Activated CD4-positive, alpha-beta T cell treated with anti-CD3 and anti-CD28 coated beads for 36 hours (primary cell): Measurements from ENCODE around the gene CCNJ. TPM values are rescaled to one million over a fixed set of nuclear protein-coding genes. Genes with fewer than 3 reads are reported as not detected.
"Not testable (repeated sequence)": the region's sequence is repeated elsewhere in the genome, so short reads cannot be mapped to it uniquely, and the experiment has no call there.

Experiments
- ATAC-seq: fragments of 200-7000 bp; cut with Tn5 transposase; one replicate; pipeline ENCODE4 v1.10.0; 2021; ENCODE audit warnings: mild to moderate bottlenecking, moderate library complexity
- CTCF ChIA-PET: fragments of 350-600 bp; sonication (Branson Sonifier 250); formaldehyde crosslinking; loops from one replicate; lab custom pipeline; 2021; ENCODE audit warnings: antibody characterized with exemption; lab: Charles Lee
- POLR2A ChIA-PET: fragments of 350-600 bp; sonication (Branson Sonifier 250); formaldehyde crosslinking; loops from one replicate; lab custom pipeline; 2021; ENCODE audit warnings: antibody characterized with exemption, inconsistent platforms; lab: Charles Lee
- DNase-seq: peaks from one replicate; pipeline ENCODE4 v3.0.0-alpha.2; 2020
- H3K27ac Mint-ChIP-seq: one replicate; pipeline ENCODE4 v1.8.0; 2021; ENCODE audit warnings: mixed read lengths
- H3K27me3 Mint-ChIP-seq: one replicate; pipeline ENCODE4 v1.8.0; 2021; ENCODE audit warnings: mixed read lengths
- H3K36me3 Mint-ChIP-seq: one replicate; pipeline ENCODE4 v1.8.0; 2021; ENCODE audit warnings: low read depth, mixed read lengths
- H3K4me1 Mint-ChIP-seq: one replicate; pipeline ENCODE4 v1.8.0; 2021; ENCODE audit warnings: mixed read lengths
- H3K4me3 Mint-ChIP-seq: one replicate; pipeline ENCODE4 v1.8.0; 2021; ENCODE audit warnings: mild to moderate bottlenecking, moderate library complexity, mixed read lengths
- H3K9me3 Mint-ChIP-seq: one replicate; pipeline ENCODE4 v1.8.0; 2021; ENCODE audit warnings: low read depth, mixed read lengths
- intact Hi-C, 2 experiments: fragments of 100-400 bp; cut with DNase I in 1 of 2; cut with micrococcal nuclease in 1 of 2; formaldehyde crosslinking; loops; one replicate each; pipeline versions ENCODE4 v1.14.2 to v1.15.1; 2022 to 2024; cut with DNase I, micrococcal nuclease
- total RNA-seq, 2 experiments: library from RNA; stranded (reverse); gene quantifications; one replicate each; pipeline ENCODE4 v1.2.3, GENCODE V29; 2021

Gene CCNJ, protein sequence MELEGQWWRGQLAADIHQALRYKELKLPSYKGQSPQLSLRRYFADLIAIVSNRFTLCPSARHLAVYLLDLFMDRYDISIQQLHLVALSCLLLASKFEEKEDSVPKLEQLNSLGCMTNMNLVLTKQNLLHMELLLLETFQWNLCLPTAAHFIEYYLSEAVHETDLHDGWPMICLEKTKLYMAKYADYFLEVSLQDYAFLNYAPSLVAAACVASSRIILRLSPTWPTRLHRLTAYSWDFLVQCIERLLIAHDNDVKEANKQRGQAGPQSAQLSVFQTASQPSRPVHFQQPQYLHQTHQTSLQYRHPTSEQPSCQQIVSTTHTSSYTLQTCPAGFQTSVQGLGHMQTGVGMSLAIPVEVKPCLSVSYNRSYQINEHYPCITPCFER
- total RNA-seq: 1 to 10 TPM; 4.4 to 4.5 TPM

DNA sequence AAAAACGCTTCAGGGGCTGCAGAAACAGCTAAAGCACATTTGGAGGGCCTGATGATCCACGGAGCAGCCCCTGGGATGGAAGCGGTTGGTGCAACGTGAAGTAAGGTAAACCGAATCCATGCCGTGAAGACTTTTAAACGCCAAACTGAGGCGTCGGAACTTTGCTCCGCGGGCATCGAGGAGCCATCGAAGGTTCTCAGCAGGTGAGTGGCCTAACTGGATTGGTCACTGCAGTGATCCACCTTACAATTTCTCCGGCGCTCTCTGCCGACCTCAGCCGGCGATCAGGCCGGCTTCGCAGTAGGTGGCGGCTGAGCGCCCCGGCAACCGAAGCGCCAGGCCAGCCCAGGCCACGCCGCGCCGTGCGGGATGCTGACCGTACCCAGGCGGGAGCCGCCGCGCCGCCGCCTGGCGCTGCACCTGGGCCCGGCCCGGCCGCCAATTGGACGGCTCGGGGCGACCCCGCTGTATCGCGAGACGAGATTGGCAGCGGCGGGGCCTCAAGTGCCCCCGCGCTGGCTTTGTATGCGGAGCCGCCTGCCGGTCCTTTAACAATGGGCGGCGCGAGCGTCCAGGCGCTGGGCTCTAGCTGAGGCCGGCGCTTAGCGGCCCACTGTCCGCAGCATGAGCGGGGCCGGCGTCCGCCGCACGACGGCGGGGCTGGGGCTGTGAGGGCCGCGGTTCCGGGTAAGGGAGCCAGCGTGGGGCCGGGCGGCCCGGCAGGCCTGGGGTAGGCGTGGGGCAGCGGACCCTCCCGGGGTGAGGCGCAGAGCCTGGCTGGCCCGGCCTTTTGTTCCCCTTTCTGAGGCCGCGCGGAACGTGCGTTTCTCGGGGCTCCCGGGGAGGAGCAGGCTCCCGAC lies at the start of gene CCNJ:
TSS of gene CCNJ (plus strand) at position 551 of the 860 bp plus-strand sequence. CDS start 811 bp downstream, outside the sequence.
- ChIA-PET POLR2A (interaction anchor here (1.6 kb wide), 1 partner anchor 87 kb away, joined by 6 read pairs; the partner anchor contains the start of gene ZNF518A), CTCF (interaction anchor here (0.6 to 2.1 kb wide), 2 partner anchors 350 to 674 kb away, joined by 3 to 5 read pairs; partner anchors contain the start of gene TCTN3)
- Mint-ChIP-seq H3K27ac (peak within 1 kb of the TSS; percentile 79), H3K9me3 (no peaks in the 10 kb centered on the region), H3K4me3 (peak within 1 kb of the TSS; percentile 93), H3K27me3 (no peaks in the 10 kb centered on the region), H3K4me1 (peaks cover 39% of the 10 kb centered on the region), H3K36me3 (peaks cover 27% of the 10 kb centered on the region)
- ATAC-seq: peak; percentile 93
- DNase-seq: peak; percentile 90
- intact Hi-C loops: loop anchor here (1.0 to 5.0 kb wide), 6 partner anchors 47 to 789 kb away; partner anchors contain the start of genes ZNF518A (in 2 of the 2), CC2D2B (in 1 of the 2), LCOR (in 1 of the 2) and TM9SF3 (in 1 of the 2)

DNA sequence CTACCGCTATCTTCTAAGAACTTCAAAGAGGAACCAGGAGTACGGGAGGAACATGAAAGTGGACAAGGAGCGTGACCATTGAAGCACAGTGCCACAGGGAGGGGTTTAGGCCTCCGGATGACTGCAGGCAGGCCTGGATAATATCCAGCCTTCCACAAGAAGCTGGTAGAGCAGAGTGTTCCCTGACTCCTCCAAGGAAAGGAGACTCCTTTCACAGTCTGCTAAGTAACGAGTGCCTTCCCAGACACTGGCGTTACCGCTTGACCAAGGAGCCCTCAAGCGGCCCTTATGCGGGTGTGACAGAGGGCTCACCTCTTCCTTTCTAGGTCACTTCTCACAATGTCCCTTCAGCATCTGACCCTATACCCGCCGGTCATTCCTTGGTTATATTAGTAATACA lies 49.0 kb upstream of the CCNJ start:
- CTCF ChIA-PET: interaction anchor here (0.6 kb wide), 1 partner anchor 562 kb away, joined by 5 read pairs; no protein-coding TSS in a partner anchor
- intact Hi-C loops, H3K4me1 Mint-ChIP-seq, ATAC-seq, H3K27ac Mint-ChIP-seq, H3K4me3 Mint-ChIP-seq, DNase-seq, H3K36me3 Mint-ChIP-seq, POLR2A ChIA-PET, H3K9me3 Mint-ChIP-seq, H3K27me3 Mint-ChIP-seq: not testable (repeated sequence)

DNA sequence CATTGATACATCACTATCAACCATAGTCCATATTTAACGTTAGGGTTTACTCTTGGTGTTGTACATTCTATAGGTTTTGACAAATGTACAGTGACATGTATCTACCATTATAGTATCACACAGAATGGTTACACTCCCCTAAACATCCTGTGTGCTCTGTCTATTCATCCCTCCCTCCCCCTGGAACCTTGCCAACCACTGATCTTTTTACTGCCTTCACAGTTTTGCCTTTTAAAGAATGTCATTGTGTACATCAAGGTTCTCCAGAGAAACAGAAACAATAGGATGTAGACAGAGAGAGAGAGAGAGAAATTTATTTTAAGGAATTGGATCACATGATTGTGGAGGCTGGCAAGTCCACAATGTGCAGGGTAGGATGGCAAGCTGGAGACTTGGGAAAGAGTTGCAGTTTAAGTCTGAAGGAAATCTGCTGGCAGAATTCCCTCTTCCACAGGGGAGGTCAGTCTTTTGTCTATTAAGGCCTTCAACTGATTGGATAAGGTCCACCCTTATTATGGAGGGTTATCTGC lies 45.1 kb upstream of the CCNJ start:
- POLR2A ChIA-PET: no interaction called here
- no peaks in the 10 kb centered on the region for H3K9me3 Mint-ChIP-seq
- H3K4me3 Mint-ChIP-seq: no peak overlapping the region
- no peaks in the 10 kb centered on the region for H3K27me3 Mint-ChIP-seq
- ATAC-seq: no peak
- no peaks in the 10 kb centered on the region for H3K36me3 Mint-ChIP-seq
- no peak overlapping the region for H3K27ac Mint-ChIP-seq
- no peak for DNase-seq
- CTCF ChIA-PET: no interaction called here
- intact Hi-C loops: no loop called here
- H3K4me1 Mint-ChIP-seq: no peaks in the 10 kb centered on the region

DNA sequence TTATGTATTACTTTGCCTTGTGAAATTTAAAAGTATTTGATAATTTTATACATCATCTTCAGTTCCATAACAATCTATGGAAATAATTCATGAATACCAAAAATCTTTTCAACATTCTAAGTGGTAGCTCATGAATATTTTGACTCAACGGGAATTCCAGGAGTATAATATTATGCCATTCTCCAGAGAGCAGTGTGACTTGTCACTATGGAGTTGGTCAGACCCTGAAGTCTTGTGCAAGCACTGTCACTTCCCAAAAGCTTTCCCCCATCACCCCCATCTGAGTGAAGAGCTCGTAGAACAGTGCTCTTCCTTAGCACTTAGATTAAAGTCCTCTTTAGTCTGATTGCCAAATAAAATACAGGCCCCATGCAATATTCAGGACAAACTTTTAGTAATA lies 29.4 kb upstream of the CCNJ start:
- Mint-ChIP-seq H3K9me3 (no peaks in the 10 kb centered on the region), H3K4me1 (no peaks in the 10 kb centered on the region), H3K36me3 (no peaks in the 10 kb centered on the region), H3K27ac (no peak overlapping the region), H3K27me3 (no peaks in the 10 kb centered on the region), H3K4me3 (no peak overlapping the region)
- ChIA-PET POLR2A (interaction anchor here (0.6 kb wide), 1 partner anchor 1746 kb away, joined by 3 read pairs; no protein-coding TSS in a partner anchor), CTCF (interaction anchor here (0.6 to 3.7 kb wide), 5 partner anchors 11 to 325 kb away, joined by 3 to 17 read pairs (median 4); no protein-coding TSS in a partner anchor)
- ATAC-seq (no peak), DNase-seq (no peak)
- intact Hi-C loops: no loop called here

DNA sequence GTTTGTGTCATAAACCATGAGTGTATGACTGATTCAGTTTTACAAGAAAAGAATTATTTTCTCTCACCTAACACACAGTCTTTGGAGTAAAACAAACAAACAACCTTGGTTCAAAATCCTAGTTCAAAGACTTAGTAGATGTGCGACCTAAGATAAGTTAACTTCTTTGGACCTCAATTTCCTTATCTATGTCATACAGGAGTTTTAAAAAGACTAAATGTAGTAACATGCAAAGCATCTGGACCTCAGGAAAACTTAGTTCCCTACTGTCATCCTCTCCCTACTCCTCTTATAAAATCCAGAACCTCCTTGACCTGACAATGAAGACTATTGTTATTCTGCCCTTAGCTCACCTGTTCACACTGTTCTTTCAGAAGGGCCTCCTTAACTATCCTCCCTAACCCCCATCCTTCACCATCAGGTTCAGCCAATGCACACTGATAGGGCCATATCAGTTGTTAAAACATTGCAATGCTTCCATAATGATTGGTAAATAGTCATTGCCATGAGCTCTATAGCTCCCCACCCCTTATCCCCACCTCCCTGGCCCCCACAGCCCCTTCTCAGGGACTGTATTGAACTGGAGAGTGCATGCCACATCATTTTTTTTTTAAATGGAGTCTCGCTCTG lies 28.8 kb upstream of the CCNJ start:
- CTCF ChIA-PET: interaction anchor here (0.6 to 3.7 kb wide), 4 partner anchors 180 to 324 kb away, joined by 3 to 17 read pairs (median 4); no protein-coding TSS in a partner anchor
- Mint-ChIP-seq H3K36me3 (no peaks in the 10 kb centered on the region), H3K4me3 (no peak overlapping the region), H3K4me1 (no peaks in the 10 kb centered on the region), H3K27me3 (no peaks in the 10 kb centered on the region), H3K9me3 (no peaks in the 10 kb centered on the region), H3K27ac (no peak overlapping the region)
- intact Hi-C loops: loop anchor here in 1 of 2 experiments (5.0 kb wide), 1 partner anchor 218 kb away; no protein-coding TSS in a partner anchor
- POLR2A ChIA-PET: interaction anchor here (0.6 kb wide), 1 partner anchor 1745 kb away, joined by 3 read pairs; no protein-coding TSS in a partner anchor
- DNase-seq (no peak), ATAC-seq (no peak)

DNA sequence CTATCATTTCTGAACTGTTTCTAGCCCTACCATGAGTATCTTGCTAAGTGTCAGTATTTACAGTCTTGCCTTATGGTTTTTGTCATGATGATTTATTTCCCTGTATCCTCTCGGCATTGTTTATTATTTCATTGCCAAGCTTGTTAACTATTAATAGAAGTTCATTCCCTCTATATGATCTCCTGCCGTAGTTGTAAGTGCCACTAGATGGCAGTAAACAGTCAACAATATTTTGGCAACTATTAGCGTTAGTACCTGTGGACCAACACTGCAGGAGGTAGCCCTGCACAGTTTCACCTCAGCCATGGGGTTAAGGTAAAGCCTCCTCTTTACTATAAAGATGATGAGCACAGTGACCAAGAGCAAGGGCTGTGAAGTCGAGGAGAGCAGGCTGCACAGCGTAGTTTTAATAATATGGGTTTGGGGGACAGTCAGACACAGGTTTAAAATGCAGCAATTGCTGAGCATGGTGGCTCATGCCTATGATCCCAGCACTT lies 26.1 kb upstream of the CCNJ start:
- Mint-ChIP-seq H3K4me3 (no peak overlapping the region), H3K4me1 (no peaks in the 10 kb centered on the region), H3K36me3 (no peaks in the 10 kb centered on the region), H3K27ac (no peak overlapping the region), H3K9me3 (no peaks in the 10 kb centered on the region), H3K27me3 (no peaks in the 10 kb centered on the region)
- peak; percentile 92 for ATAC-seq
- CTCF ChIA-PET: interaction anchor here (0.5 to 3.7 kb wide), 42 partner anchors 8 to 358 kb away, joined by 3 to 17 read pairs (median 4); partner anchors contain the start of genes TCTN3 and ZNF518A
- intact Hi-C loops: loop anchor here (1.0 to 5.0 kb wide), 5 partner anchors 212 to 323 kb away; no protein-coding TSS in a partner anchor
- POLR2A ChIA-PET: no interaction called here
- DNase-seq: peak; percentile 39

DNA sequence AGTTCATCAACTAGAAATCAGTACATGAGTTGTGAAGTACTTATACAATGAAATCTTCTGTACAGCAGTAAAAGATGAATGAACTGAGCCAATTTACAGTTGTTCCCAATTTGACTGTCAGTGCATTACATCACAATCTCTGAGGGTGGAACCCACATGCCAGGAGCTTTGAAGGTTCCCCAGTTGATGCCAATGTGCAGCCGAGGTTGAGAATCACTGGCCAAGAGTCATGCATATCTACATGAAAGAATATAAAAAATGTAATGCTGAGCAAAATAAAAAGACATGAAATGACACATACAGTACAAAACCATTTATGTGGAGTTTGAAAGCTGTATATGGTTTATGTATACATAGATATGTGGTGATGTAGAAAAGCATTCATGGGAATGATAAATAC lies 22.1 kb upstream of the CCNJ start:
- intact Hi-C loops: no loop called here
- H3K9me3 Mint-ChIP-seq: no peaks in the 10 kb centered on the region
- ATAC-seq (no peak), DNase-seq (no peak)
- H3K36me3 Mint-ChIP-seq: no peaks in the 10 kb centered on the region
- POLR2A ChIA-PET: no interaction called here
- no peaks in the 10 kb centered on the region for H3K27me3 Mint-ChIP-seq
- no peaks in the 10 kb centered on the region for H3K4me1 Mint-ChIP-seq
- H3K27ac Mint-ChIP-seq: no peak overlapping the region
- CTCF ChIA-PET: interaction anchor here (1.4 kb wide), 1 partner anchor 209 kb away, joined by 3 read pairs; no protein-coding TSS in a partner anchor
- H3K4me3 Mint-ChIP-seq: no peak overlapping the region

DNA sequence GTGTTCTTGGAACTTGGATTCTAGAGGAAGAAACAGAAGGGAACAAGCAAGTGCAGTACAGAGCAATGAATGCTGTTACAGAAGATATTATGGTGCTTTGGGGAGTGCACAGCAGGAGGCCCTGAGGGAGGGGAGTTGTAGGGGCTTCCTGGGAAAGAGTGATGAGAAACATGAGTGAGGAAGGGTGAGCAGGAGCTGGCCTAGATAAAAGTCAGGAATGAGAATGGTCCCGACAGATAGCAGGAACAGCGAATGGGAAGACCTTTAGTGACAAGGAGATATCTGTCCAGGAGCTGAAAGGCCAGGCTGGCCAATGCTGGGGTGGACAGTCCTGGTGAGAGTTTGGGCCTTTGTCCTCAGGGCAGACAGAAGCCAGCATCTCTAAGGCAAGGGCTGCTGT lies 20.6 kb upstream of the CCNJ start:
- intact Hi-C loops: no loop called here
- no peak overlapping the region for H3K27ac Mint-ChIP-seq
- POLR2A ChIA-PET: no interaction called here
- H3K4me1 Mint-ChIP-seq: no peaks in the 10 kb centered on the region
- H3K9me3 Mint-ChIP-seq: no peaks in the 10 kb centered on the region
- ATAC-seq (no peak), DNase-seq (no peak)
- H3K27me3 Mint-ChIP-seq: no peaks in the 10 kb centered on the region
- no peaks in the 10 kb centered on the region for H3K36me3 Mint-ChIP-seq
- no peak overlapping the region for H3K4me3 Mint-ChIP-seq
- CTCF ChIA-PET: interaction anchor here (0.6 to 1.2 kb wide), 2 partner anchors 10 to 21 kb away, joined by 3 read pairs; no protein-coding TSS in a partner anchor

DNA sequence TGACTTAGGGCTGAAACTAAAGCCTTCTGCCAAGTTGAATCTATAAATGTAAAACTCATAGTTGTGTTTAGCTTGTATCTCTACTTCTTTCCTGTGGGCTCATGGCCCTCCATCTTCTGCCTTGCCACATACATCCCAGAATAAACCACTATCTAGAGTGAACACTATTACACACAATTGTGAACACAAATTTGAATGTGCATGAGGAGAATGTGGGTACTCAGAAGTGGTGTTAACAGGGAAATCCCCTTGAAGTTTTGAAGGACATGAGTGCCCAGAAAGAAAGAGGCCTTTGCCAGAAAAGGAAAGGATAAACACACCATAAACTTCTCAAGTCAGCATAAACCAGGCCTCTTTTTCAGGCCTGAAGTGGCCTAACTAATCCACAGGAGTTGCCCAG lies 20.2 kb upstream of the CCNJ start:
- Mint-ChIP-seq H3K27ac (no peak overlapping the region), H3K4me3 (no peak overlapping the region), H3K36me3 (no peaks in the 10 kb centered on the region), H3K27me3 (no peaks in the 10 kb centered on the region), H3K9me3 (no peaks in the 10 kb centered on the region), H3K4me1 (no peaks in the 10 kb centered on the region)
- ATAC-seq (no peak), DNase-seq (no peak)
- ChIA-PET CTCF (interaction anchor here (0.6 to 1.2 kb wide), 2 partner anchors 11 to 22 kb away, joined by 3 read pairs; no protein-coding TSS in a partner anchor), POLR2A (no interaction called here)
- intact Hi-C loops: no loop called here

DNA sequence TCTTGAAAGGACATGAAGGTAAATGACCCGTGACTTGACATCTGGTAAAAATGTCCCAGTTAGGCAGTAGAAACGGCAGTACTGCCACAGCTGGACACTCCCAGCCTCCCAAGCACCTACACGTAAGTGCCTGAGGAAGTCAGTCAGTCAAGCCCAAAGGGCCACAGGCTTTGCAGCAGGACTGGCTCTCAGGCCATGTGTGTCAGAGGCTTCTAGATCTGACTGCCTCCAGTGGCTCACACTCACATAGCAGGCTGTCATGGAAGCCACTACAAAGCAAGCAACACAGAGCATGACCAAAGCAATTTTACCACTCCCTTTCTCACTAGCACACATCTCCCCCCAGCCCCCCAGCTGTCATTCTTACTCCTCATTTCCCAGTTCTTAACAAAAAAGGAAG lies 17.8 kb upstream of the CCNJ start:
- H3K4me3 Mint-ChIP-seq: no peak overlapping the region
- CTCF ChIA-PET: no interaction called here
- H3K9me3 Mint-ChIP-seq: no peaks in the 10 kb centered on the region
- POLR2A ChIA-PET: no interaction called here
- DNase-seq (peak; percentile 28), ATAC-seq (peak; percentile 81)
- no peaks in the 10 kb centered on the region for H3K4me1 Mint-ChIP-seq
- H3K27me3 Mint-ChIP-seq: no peaks in the 10 kb centered on the region
- H3K27ac Mint-ChIP-seq: no peak overlapping the region
- H3K36me3 Mint-ChIP-seq: no peaks in the 10 kb centered on the region
- intact Hi-C loops: no loop called here
